NCI-H446 (cell line): ENCODE measurements around the gene MLLT10.
"Not testable (repeated sequence)": the region's sequence is repeated elsewhere in the genome, so short reads cannot be mapped to it uniquely, and the experiment has no call there.

Experiments
- DNase-seq, 2 experiments: peaks; one replicate each; lab custom pipeline; 2025; lab: John Stamatoyannopoulos, UW

Gene MLLT10

DNA sequence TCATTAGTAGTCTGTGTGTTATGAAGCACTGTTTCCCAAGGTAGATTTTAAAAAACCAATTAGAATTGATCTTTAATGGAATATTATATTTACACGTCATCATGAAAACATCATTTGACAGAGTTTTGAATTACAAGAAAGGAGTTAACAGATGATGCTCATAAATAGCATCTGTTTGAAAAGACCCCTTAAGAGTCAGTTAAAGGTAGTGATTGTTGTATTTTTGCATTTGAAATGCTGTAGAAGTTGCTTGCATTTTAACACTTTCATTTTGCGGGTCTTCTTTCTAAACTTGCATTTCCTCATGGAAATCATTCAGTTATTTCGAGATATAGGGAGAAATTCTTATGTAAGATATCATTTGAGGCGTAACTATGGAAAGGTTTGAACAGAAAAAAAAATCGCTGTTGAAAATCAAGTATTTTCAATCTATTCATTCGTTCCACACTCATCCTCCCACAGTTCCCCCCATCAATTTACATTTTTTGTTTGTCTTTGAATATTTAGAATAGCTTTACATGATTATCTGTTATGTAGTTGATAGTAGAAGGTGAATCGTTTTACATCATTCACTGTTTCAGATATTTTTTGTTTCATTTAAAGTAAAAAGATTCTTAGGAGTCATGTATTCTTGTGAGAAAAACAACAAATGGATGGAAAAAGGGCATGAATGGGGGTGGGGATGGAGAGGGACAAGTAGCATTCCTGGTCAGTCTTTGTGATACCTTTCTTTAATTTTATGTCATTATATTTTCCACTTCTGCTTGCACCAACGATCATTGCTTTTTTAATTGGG lies 5.6 kb upstream of the MLLT10 start:
- DNase-seq: peak in 1 of 2 experiments; percentile 46

DNA sequence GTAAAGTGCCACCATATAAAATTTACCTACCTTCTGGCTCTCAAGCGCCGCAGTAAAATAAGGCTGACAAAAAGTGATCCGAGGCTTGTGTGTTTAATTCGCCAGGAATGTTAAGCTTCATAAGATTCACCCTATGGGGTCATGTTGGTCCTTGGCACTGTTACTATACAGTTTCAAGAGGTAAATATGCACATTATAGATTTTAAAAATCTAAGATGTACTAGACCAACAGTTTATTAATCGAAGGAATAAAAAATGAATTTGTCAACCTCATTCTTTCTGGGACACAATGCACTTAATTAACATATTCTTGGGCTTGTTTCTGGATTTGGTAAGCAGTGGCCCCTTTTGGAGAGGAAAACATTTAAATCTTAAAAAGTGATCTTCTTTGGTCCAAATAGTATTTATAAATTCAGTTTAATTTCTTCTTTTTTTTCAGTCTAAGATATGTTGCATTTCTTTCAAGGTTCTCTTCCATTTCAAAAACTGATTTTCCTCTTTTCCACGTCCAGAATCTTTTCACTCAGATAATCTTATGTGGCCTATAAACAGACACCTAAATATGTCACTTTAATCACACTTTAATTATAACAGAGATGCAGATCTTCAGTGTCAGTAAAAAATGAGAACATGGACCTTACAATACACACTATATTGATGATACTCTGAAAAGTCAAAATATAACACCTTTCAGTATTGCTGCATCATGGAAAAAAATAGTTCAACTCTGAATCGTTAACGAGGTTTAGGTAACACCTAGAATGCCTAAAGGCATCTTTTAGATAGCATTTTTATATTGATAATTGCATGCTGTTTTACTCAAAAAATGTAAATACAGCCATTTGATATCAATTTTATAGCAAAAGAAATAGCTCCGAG lies 4.8 kb upstream of the MLLT10 start:
- DNase-seq: peak in 1 of 2 experiments; percentile 41

DNA sequence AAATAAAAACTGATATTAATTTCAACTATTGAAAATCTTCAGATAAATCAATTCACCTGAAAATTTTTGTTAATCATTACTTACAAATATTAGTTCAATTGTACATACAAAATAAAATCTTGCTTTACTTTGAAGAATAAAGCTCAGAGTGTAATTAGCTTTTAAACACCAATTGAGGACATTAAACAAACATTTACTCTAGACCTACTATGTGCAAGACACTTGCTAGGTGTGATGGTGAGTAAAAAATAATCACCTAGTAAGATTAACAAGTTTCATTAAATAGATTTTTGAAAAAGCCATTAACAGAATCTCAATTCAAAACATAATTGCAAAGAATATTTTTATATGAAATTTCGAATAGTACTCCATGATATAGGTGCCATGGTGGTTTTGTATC lies 3.9 kb upstream of the MLLT10 start:
- no peak for DNase-seq

DNA sequence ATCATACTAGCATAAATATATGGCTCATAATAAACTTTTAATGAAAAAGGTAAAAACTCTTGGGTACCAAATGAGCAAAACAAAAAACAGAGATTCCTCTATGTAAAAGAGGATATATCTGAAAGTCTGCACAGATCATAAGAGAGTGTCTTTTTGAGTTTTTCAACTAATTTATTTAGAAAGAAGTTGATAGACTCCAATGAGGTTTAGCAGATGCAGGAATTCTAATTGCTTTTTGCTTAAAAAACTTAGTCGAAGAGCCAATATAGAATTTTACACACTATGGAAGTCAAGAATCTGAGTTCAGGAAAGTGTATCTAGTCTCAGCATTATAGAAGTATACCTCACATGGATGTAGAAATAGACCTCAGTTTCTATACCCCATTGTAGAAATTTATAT lies 3.4 kb upstream of the MLLT10 start:
- no peak for DNase-seq

DNA sequence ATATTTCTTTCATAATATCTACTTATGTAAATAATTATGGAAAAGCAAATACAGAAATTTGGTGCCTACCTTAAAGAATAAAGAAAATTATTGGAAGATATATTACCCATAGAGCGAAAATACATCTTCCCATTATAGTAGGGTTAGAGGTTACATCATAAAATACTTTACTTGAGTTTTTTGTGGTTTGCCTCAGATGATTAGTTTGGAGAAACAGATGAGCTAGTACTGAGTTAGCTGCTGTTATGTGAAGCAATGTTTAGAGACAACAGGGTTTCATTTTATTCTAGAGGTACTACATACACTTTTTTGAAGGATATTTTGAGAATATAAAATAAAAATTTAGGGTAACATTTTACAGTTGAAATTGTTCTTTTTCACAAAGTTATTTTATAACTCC lies 2.9 kb upstream of the MLLT10 start:
- peak in 1 of 2 experiments; percentile 18 for DNase-seq

DNA sequence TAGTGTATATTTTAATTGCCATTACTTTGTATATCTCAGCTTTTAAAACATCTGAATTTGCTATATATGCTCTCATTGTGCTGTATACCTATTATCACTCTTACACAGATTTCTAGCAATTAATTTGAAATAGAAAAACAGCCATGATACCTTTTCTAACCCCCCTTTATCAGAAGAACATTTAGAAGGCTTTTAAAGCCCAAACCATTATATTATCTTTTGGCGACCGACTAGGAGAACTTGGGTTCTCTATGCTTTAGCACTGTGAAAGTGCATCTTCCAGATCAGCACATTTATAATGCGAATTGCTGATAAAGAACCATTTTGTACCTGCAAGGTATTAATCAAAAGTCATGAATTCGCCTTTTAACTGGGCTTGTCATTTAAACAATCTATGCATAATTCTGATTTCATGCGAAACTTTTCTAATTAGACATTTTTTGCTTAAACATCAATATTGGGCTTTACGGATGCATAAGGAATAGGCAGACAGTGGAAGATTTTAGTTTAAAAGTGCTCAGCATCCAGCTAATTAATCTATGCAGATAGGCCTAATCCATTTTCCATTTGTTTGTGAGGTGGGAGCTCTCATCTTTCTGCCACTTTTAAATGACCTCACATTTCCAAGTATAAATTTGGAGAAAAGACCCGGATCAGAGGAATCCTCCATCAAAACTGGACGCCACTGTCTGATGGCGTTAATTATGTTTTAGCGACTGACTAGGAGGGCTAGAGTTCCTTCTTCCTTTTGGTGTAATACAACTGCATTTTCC lies 1.2 kb upstream of the MLLT10 start:
- no peak for DNase-seq

DNA sequence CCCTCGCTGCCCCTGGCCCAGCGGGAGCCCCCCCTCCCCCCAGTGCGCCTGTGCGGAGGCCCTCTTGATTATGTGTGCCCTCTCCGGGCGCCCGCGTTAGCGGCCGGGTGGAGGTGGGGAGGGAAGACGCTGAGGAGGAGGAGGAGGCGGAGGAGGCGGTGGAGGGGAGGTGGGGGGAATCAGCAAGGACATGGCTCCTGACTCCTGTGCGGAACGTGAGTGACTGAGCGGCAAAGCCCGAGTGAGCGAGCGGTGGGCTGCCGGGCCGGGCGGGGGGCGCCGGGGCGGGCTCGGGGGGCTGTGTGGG lies 201 bp downstream of the MLLT10 start:
- no peak for DNase-seq

DNA sequence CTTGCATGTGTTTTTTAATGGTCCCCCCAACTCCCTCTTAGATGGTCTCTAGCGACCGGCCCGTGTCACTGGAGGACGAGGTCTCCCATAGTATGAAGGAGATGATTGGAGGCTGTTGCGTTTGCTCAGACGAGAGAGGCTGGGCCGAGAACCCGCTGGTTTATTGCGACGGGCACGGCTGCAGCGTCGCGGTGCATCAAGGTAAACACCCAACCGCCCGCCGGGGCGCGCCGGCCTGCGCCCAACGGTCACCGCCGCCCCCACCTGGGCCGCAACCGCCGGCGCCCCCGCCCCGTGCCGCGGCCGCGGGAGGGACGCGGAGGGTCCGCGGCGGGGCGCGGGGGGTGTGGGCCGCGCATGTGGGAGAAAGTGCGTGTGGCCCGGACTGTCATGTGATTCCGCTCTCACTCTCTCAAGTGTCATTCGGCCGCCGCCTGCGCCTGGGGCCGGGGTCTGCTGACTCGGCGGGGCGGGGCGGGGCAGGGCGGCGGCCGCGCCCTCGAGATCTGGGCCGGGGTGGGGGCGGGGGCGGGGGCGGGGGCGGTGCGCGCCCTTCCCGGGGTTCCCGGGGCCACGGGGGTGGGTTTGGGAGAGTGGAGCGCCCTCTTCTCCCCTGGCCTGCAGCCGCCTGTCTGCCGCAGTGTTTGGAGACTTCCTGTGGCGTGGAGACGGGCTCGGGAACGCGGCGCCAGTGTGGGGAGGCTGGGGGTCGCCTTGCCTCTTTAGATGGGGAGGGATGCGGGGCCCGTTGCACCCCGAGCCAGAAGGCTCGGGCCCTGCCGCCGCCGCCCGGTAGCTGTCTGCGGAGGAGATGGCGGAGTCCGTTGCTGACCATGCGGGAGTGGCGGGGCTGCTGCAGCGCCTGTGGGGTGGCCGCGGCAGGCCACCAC lies 817 bp downstream of the MLLT10 start:
- peak in 1 of 2 experiments; percentile 54 for DNase-seq

DNA sequence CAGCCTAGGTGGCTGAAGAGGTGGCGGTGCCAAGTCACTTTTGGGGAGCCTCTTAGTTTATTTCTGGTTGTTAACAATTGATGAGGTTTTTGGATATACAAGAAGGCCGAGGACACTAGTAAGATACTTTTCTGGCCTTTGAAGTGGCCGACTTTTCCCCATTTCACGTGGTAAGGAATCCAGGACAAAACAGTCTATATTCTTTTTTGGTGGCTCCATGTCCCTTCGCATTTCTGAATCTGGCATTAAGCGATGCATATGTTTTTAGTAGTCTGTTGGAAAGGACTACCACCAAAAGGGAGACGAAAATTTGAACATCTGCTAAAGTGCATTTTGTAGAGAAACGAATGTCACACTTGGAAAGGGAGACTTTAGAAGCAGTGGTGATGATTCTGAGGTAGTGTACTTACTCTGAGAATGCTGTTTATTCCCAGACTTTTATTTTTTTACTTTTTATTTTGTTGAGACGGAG lies 1.5 kb downstream of the MLLT10 start:
- DNase-seq: no peak

DNA sequence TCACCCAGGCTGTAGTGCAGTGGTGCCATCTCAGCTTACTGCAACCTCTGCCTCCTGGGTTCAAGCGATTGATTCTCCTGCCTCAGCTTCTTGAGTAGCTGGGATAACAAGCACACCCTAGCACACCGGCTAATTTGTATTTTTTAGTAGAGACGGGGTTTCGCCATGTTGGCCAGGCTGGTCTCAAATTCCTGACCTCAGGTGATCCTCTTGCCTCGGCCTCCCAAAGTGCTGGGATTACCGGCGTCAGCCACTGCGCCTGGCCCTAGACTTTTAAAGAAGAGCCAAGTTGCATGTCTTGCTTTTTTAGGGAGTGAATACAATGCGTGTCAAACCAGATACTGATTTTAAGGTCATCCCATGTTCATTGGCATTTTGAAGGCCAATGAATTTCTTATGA lies 1.9 kb downstream of the MLLT10 start:
- DNase-seq: not testable (repeated sequence)

DNA sequence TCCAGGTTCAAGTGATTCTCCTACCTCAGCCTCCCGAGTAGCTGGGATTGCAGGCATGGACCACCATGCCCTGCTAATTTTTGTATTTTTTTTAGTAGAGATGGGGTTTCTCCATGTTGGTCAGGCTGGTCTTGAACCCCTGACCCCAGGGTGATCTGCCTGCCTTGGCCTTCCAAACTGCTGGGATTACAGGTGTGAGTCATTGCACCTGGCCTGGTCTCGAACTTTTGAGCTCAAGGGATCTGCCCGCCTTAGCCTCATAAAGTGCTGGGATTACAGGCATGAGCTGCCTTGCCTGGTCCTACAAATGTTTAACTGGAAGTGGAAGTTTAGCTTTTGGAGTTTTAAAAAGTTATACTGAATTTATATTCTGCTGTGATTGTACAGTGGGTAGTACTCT lies 2.8 kb downstream of the MLLT10 start:
- DNase-seq: no peak

DNA sequence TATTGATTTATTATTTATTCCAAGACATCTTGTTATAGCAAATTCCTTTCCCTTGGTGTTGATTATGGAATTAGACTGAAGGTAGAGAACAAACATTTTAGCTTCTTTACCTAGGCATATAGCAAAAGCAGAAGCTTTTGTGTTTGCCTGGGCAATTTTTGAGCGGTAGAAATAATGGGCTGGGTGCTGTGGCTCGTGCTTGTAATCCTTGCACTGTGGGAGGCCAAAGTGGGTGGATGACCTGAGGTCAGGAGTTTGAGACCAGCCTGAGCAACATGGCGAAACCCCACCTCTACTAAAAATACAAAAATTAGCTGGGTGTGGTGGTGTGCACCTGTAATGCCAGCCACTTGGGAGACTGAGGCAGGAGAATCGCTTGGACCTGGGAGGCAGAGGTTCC lies 6.7 kb downstream of the MLLT10 start:
- not testable (repeated sequence) for DNase-seq

DNA sequence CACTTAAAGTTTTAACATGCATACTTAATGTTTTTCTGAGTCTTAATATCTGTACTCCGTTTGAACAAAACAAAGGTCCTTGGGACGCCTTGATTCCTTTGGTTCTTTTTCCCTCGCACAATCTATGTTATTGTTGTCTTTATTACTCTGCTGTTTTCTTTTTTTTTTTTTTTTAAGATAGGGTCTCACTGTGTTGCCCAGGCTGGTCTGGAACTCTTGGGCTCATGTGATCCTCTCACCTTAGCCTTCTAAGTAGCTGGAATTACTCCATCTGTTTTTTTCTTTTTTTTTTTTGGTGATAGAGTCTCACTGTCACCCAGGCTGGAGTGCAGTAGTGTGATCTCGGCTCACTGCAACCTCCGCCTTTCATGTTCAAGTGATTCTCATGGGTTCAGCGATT lies 13.2 kb downstream of the MLLT10 start:
- DNase-seq: no peak

DNA sequence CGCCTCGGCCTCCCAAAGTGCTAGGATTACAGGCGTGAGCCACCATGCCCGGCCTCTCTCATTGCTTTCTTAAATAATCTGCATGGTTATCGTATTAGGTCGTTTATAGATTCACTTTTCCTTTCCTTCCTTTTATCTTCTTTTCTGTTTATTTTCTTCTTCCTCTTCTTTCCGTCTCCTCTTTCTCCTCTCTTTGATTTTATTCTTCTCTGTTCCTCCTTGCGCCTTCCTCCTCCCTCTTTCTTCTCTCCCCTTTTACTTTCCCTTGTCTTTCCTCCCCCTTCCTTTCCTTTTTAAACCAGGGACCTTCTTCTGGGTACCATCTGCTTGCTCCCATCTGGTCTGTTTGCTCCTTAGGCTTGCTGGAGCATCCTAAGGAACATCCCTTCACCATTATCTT lies 18.6 kb downstream of the MLLT10 start:
- DNase-seq: no peak

DNA sequence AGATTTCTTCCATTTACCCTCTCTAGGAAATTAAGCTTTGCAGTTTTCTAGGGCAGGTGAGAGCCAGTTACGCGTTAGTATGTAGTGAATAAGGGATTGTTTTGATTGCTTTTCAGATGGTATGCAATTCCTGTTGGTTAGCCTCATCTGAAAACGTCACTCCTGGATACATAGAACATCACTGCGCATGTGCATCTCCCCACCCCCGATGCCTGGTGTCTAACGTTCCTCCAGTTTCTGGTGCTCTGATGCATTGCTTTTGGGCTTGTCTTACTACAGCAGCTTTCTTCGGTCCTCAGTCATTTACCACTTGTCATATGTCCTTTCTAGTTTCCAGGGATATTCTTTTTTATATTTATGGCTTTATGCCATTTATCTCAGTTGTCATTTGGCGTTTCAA lies 22.5 kb downstream of the MLLT10 start:
- DNase-seq: no peak

DNA sequence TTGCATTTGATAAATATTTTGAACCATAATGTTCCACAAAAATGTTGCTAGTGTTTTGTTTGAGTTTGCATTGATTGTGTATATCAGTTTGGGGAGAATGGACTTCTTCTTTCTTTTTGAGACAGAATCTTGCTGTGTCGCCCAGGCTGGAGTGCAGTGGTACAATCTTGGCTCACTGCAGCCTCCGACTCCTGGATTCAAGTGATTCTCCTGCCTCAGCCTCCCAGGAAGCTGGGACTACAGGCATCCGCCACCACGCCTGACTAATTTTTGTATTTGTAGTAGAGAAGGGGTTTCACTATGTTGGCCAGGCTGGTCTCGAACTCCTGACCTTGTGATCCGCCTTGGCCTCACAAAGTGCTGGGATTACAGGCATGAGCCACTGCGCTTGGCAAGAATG lies 25.0 kb downstream of the MLLT10 start:
- DNase-seq: not testable (repeated sequence)

DNA sequence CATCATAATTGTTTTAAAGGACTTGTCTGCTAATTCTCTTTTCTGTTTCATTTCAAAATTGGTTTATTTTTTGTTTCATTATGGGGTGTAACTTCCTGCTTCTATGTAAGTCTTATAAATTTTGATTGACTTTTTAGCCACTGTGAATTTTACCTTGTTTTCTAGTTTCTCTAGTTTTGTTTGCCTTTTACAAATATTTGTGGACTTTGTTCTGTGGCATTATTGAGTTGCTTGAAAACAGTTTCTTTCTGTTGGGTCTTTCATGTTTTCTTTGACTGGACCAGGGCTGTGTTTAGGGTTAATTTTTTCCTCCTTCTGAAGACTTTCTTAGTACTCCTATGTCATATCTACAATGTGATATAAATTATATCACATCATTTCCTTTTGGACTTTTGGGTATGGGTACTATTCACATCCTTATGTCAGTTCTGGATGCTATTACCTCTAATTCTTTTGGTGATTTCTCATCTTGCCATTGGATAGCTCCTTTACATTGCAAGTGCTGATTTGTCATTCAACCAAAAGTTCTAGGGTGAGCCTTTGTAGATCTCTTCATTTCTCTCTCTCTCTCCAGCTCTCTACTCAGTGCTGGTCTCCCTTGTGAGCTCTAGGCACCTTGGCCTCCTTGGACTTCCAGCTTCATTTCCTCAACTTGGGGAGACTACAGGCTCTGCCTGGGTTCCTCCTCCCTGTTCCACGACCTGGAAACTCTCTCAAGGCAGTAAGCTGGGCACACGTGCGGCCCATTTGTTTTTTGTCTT lies 36.9 kb downstream of the MLLT10 start:
- DNase-seq: no peak

DNA sequence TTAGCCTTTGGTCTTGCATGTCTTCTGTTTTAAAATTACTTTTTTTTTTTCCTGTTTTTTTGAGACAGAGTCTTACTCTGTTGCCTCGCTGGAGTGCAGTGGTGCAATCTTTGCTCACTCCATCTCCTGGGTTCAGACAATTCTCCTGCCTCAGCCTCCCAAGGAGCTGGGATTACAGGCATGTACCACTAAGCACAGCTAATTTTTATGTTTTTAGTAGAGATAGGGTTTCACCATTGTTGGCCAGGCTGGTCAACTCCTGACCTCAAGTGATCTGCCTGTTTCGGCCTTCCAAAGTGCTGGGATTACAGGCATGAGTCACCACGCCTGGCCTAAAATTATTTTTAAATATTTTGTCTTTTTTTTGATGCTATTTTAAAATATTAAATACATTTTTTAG lies 38.5 kb downstream of the MLLT10 start:
- DNase-seq: no peak

DNA sequence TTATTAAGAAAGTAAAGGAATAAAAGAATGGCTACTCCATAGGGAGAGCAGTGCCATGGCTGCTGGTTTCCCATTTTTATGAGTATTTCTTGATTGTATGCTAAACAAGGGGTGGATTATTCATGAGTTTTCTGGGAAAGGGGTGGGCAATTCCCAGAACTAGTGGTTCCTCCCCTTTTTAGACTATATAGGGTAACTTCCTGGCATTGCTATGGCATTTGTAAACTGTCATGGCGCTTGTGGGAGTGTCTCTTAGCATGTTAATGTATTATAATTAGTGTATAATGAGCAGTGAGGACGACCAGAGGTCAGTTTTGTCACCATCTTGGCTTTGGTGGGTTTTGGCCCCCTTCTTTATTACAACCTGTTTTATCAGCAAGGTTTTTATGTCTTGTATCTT lies 40.5 kb downstream of the MLLT10 start:
- DNase-seq: not testable (repeated sequence)

DNA sequence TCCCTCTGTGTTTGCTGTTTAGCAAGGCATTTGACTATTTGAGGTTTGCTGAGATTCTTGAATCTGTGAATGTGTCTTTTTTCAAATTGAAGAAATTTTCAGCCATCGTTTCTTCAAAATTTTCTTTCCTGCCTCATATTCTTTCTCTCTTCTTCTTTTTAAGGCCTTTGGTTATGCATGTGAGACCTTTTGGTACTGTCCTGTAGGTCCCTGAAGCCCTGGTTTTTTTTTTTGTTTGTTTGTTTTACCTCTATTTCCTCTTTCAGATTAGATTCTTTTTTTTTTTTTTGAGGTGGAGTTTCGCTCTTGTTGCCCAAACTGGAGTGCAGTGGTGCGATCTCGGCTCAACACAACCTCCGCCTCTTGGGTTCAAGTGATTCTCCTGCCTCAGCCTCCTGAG lies 45.3 kb downstream of the MLLT10 start:
- DNase-seq: no peak

DNA sequence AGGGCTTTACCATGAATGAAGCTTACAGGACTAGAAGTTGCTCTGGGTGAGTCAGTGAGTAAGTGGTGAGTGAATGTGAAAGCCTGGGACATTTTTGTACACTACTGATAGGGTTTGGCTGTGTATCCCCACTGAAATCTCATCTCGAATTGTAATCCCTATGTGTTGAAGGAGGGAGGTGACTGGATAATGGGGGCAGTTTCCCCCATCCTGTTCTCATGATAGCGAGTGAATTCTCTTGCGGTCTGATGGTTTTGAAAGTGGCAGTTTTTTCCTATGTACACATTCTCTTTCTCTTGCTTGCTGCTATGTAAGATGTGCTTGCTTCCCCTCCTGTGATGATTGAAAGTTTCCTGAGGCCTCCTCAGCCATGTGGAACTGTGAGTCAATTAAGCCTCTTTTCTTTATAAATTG lies 47.4 kb downstream of the MLLT10 start:
- DNase-seq: not testable (repeated sequence)
